Thoracic aorta (tissue), 2 donors: ENCODE measurements around the gene SPOCK1. TPM values are rescaled to one million over a fixed set of nuclear protein-coding genes. Genes with fewer than 3 reads are reported as not detected.

ENCODE experiments used
- ATAC-seq: fragments of 150-250 bp; one replicate; pipeline ENCODE4 v1.8.0; 2017; ENCODE audit warnings: low read depth; ENCODE audit not compliant: insufficient number of reproducible peaks, low FRiP score
- DNase-seq: peaks from one replicate; pipeline ENCODE4 v3.0.0-alpha.2; 2020; ENCODE audit warnings: low spot score
- H3K27ac ChIP-seq, 2 donors: fragments of 200-600 bp; sonication (generic); 1 replicate in 1 of 2; 2 replicates in 1 of 2; pipeline ENCODE4 v1.5.1; 2016; ENCODE audit warnings: mild to moderate bottlenecking in 2 of 2, moderate library complexity in 2 of 2
- H3K27me3 ChIP-seq: fragments of 200-600 bp; sonication (generic); replicated peaks from 2 replicates; pipeline ENCODE4 v1.6.0; 2016; ENCODE audit warnings: mild to moderate bottlenecking; ENCODE audit not compliant: insufficient read depth
- H3K36me3 ChIP-seq: fragments of 200-600 bp; sonication (generic); one replicate; pipeline ENCODE4 v1.5.1; 2016
- H3K4me1 ChIP-seq, 2 donors: fragments of 200-600 bp; sonication (generic); 1 replicate in 1 of 2; 2 replicates in 1 of 2; pipeline versions ENCODE4 v1.5.1 to v1.6.0; 2016; ENCODE audit warnings: low read depth in 2 of 2, mild to moderate bottlenecking in 1 of 2; ENCODE audit not compliant: control insufficient read depth in 1 of 2
- H3K4me3 ChIP-seq: fragments of 200-600 bp; sonication (generic); 2 replicates; pipeline ENCODE4 v1.5.1; 2016; ENCODE audit warnings: mild to moderate bottlenecking
- H3K9me3 ChIP-seq: fragments of 200-600 bp; sonication (generic); 2 replicates; pipeline ENCODE4 v1.5.1; 2016
- CTCF ChIP-seq: fragments of 200-600 bp; sonication (generic); IDR thresholded peaks from one replicate; pipeline ENCODE4 v1.5.1; 2019; ENCODE audit warnings: antibody characterized with exemption
- total RNA-seq, 2 donors: library from RNA; depleted of rRNA; stranded (reverse); fragments of >200 nt; gene quantifications; one replicate each; pipeline versions ENCODE4 v1.1.0 to v1.2.3, GENCODE V29; 2016

The SPOCK1 gene
- total RNA-seq, 2 donors from 2014 or later: 25.2 to 43.2 TPM

GRCh38 chr5:137440795-137441194 is 58.3 kb downstream of the SPOCK1 start:
- peaks cover 0 to 15% of the 10 kb centered on the region in 2 donors for H3K4me1 ChIP-seq
- no peak for ATAC-seq
- DNase-seq: no peak
- no peaks in the 10 kb centered on the region for H3K9me3 ChIP-seq
- no peak overlapping the region for H3K27ac ChIP-seq
- no peaks in the 10 kb centered on the region for H3K36me3 ChIP-seq
- no peak for TF ChIP-seq CTCF
- H3K27me3 ChIP-seq: no peaks in the 10 kb centered on the region
- H3K4me3 ChIP-seq: no peak overlapping the region

- H3K9me3 ChIP-seq: no peaks in the 10 kb centered on the region
- H3K4me3 ChIP-seq: no peak overlapping the region
- H3K4me1 ChIP-seq: peaks cover 0 to 15% of the 10 kb centered on the region in 2 donors
- no peak for ATAC-seq
- no peak for TF ChIP-seq CTCF
- H3K27me3 ChIP-seq: no peaks in the 10 kb centered on the region
- H3K27ac ChIP-seq: no peak overlapping the region
- no peak for DNase-seq
- H3K36me3 ChIP-seq: no peaks in the 10 kb centered on the region
Observed at GRCh38 chr5:137439645-137440044, 59.5 kb downstream of the SPOCK1 start.

GRCh38 chr5:137438932-137439331 is 60.2 kb downstream of the SPOCK1 start:
- H3K36me3 ChIP-seq: no peaks in the 10 kb centered on the region
- no peak for ATAC-seq
- H3K4me3 ChIP-seq: no peak overlapping the region
- TF ChIP-seq CTCF: no peak
- no peaks in the 10 kb centered on the region for H3K27me3 ChIP-seq
- DNase-seq: no peak
- H3K27ac ChIP-seq: no peak overlapping the region
- no peaks in the 10 kb centered on the region for H3K9me3 ChIP-seq
- peaks cover 0 to 15% of the 10 kb centered on the region in 2 donors for H3K4me1 ChIP-seq

- H3K4me3 ChIP-seq: no peak overlapping the region
- DNase-seq (no peak), ATAC-seq (no peak)
- no peaks in the 10 kb centered on the region for H3K9me3 ChIP-seq
- TF ChIP-seq CTCF: no peak
- no peaks in the 10 kb centered on the region for H3K27me3 ChIP-seq
- no peaks in the 10 kb centered on the region for H3K36me3 ChIP-seq
- no peak overlapping the region for H3K27ac ChIP-seq
- H3K4me1 ChIP-seq: peaks cover 0 to 15% of the 10 kb centered on the region in 2 donors
Observed at GRCh38 chr5:137437774-137438173, 61.4 kb downstream of the SPOCK1 start.

- no peak for ATAC-seq
Observed at GRCh38 chr5:137433539-137433938, 65.6 kb downstream of the SPOCK1 start.

More at GRCh38 chr5:137433539-137433938, 65.6 kb downstream of the SPOCK1 start:
- no peaks in the 10 kb centered on the region for H3K9me3 ChIP-seq
- no peak overlapping the region for H3K27ac ChIP-seq
- no peak overlapping the region for H3K4me3 ChIP-seq
- no peaks in the 10 kb centered on the region for H3K27me3 ChIP-seq
- DNase-seq: no peak
- H3K4me1 ChIP-seq: no peaks in the 10 kb centered on the region
- no peak for TF ChIP-seq CTCF
- H3K36me3 ChIP-seq: no peaks in the 10 kb centered on the region
